H1 (cell line): ENCODE results near the gene NCAPD3. TPM values are rescaled to one million over a fixed set of nuclear protein-coding genes. Genes with fewer than 3 reads are reported as not detected.

Source experiments
- CTCF ChIA-PET: fragments of 300-600 bp; sonication (Branson Sonifier 250); formaldehyde crosslinking; loops from one replicate; lab custom pipeline; 2021; ENCODE audit not compliant: partially characterized antibody; lab: Charles Lee
- POLR2A ChIA-PET: fragments of 300-600 bp; sonication (Branson Sonifier 250); formaldehyde crosslinking; loops from one replicate; lab custom pipeline; 2021; ENCODE audit warnings: inconsistent platforms; ENCODE audit not compliant: partially characterized antibody; lab: Charles Lee
- DNase-seq, 2 experiments: peaks; one replicate each; pipeline versions ENCODE4 v3.0.0 to v3.0.0-alpha.2; 2010 to 2022; ENCODE audit warnings: low spot score in 2 of 2, low read depth in 1 of 2, mixed read lengths in 1 of 2
- FAIRE-seq: peaks from 2 replicates; lab custom pipeline; 2011; peaks lifted over from hg19 to GRCh38; lab: Jason Lieb, UNC
- H2AFZ ChIP-seq: 2 replicates; pipeline ENCODE4 v1.8.1; 2012; ENCODE audit warnings: low read length, inconsistent platforms
- H2AK5ac ChIP-seq: 2 replicates; pipeline ENCODE4 v1.6.1; 2013; ENCODE audit warnings: low read depth, low read length
- H2BK120ac ChIP-seq: replicated peaks from 2 replicates; pipeline ENCODE3; 2013; ENCODE audit warnings: low read depth, low read length, inconsistent platforms
- H2BK12ac ChIP-seq: 2 replicates; pipeline ENCODE4 v1.6.1; 2013; ENCODE audit warnings: low read depth, low read length
- H2BK15ac ChIP-seq: 2 replicates; pipeline ENCODE4 v1.6.1; 2013; ENCODE audit warnings: low read length
- H2BK20ac ChIP-seq: 2 replicates; pipeline ENCODE4 v1.6.1; 2013; ENCODE audit warnings: low read length
- H2BK5ac ChIP-seq: 2 replicates; pipeline ENCODE4 v1.6.1; 2013; ENCODE audit warnings: low read depth, low read length
- H3K14ac ChIP-seq: 2 replicates; pipeline ENCODE4 v1.6.1; 2013; ENCODE audit warnings: inconsistent platforms; ENCODE audit not compliant: insufficient read length
- H3K18ac ChIP-seq: 2 replicates; pipeline ENCODE4 v1.6.1; 2013; ENCODE audit warnings: low read length; ENCODE audit errors: extremely low read depth
- H3K23ac ChIP-seq: 2 replicates; pipeline ENCODE4 v1.6.1; 2013; ENCODE audit warnings: inconsistent platforms; ENCODE audit not compliant: insufficient read length
- H3K23me2 ChIP-seq: 2 replicates; pipeline ENCODE4 v1.6.1; 2013; ENCODE audit warnings: low read depth, low read length
- H3K27ac ChIP-seq: 2 replicates; pipeline ENCODE4 v1.6.1; 2011; ENCODE audit warnings: low read depth, low read length, inconsistent platforms
- H3K27me3 ChIP-seq, 4 experiments: replicated peaks in 1 of 4; 1 replicate in 1 of 4; 2 replicates in 3 of 4; pipeline versions ENCODE4 v1.6.1 to v1.8.1; 2011 to 2013; ENCODE audit warnings: low read length in 3 of 4, mild to moderate bottlenecking in 3 of 4, inconsistent platforms in 2 of 4, mixed read lengths in 2 of 4, moderate library complexity in 1 of 4; ENCODE audit not compliant: control insufficient read depth in 3 of 4, insufficient read depth in 3 of 4; ENCODE audit errors: extremely low read depth in 1 of 4
- H3K36me3 ChIP-seq, 4 experiments: 2 replicates each; pipeline versions ENCODE4 v1.6.1 to v1.8.1; 2011 to 2013; ENCODE audit warnings: mild to moderate bottlenecking in 4 of 4, low read length in 3 of 4, moderate library complexity in 2 of 4, control low read depth in 1 of 4, inconsistent platforms in 1 of 4; ENCODE audit not compliant: insufficient read depth in 4 of 4, control insufficient read depth in 2 of 4
- H3K4ac ChIP-seq: replicated peaks from 2 replicates; pipeline ENCODE3; 2013; ENCODE audit warnings: low read length, low read depth, mixed read lengths, inconsistent platforms; ENCODE audit not compliant: insufficient read length
- H3K4me1 ChIP-seq, 4 experiments: replicated peaks in 1 of 4; 1 replicate in 1 of 4; 2 replicates in 3 of 4; pipeline versions ENCODE4 v1.6.1 to v1.8.1; 2011 to 2013; ENCODE audit warnings: low read length in 3 of 4, inconsistent platforms in 2 of 4, mixed read lengths in 1 of 4; ENCODE audit not compliant: insufficient read depth in 4 of 4, control insufficient read depth in 3 of 4
- H3K4me2 ChIP-seq, 2 experiments: 2 replicates each; pipeline versions ENCODE4 v1.6.1 to v1.8.1; 2011 to 2013; ENCODE audit warnings: low read depth in 2 of 2, low read length in 2 of 2, control low read depth in 1 of 2, inconsistent platforms in 1 of 2, mild to moderate bottlenecking in 1 of 2; ENCODE audit not compliant: insufficient read depth in 1 of 2
- H3K4me3 ChIP-seq, 4 experiments: fragments of 200-600, 300-600 bp in 1 of 4; sonication (generic), shearing (Covaris generic), sonication (Bioruptor Twin) in 1 of 4; 2 replicates each; pipeline versions ENCODE4 v1.5.1 to v1.8.1; 2011 to 2016; ENCODE audit warnings: low read length in 4 of 4, low read depth in 3 of 4, control low read depth in 2 of 4, inconsistent platforms in 2 of 4, mild to moderate bottlenecking in 2 of 4, mixed read lengths in 1 of 4, moderate library complexity in 1 of 4; ENCODE audit not compliant: insufficient read depth in 2 of 4; ENCODE audit errors: extremely low read depth in 1 of 4
- H3K56ac ChIP-seq: replicated peaks from 2 replicates; pipeline ENCODE3; 2013; ENCODE audit warnings: low read depth, mild to moderate bottlenecking, mixed read lengths, low read length, inconsistent platforms; ENCODE audit not compliant: insufficient read length
- H3K79me1 ChIP-seq: 2 replicates; pipeline ENCODE4 v1.6.1; 2013; ENCODE audit warnings: low read depth, low read length, control low read depth
- H3K79me2 ChIP-seq, 2 experiments: 2 replicates each; pipeline versions ENCODE4 v1.6.1 to v1.8.1; 2012 to 2013; ENCODE audit warnings: low read length in 2 of 2, mild to moderate bottlenecking in 2 of 2, inconsistent platforms in 1 of 2; ENCODE audit not compliant: insufficient read depth in 2 of 2, control insufficient read depth in 1 of 2
- H3K9ac ChIP-seq, 4 experiments: replicated peaks in 1 of 4; 1 replicate in 1 of 4; 2 replicates in 3 of 4; pipeline versions ENCODE4 v1.6.1 to v1.8.1; 2011 to 2013; ENCODE audit warnings: low read depth in 3 of 4, low read length in 3 of 4, control low read depth in 2 of 4, mild to moderate bottlenecking in 2 of 4, moderate library complexity in 2 of 4, inconsistent platforms in 1 of 4; ENCODE audit errors: extremely low read depth in 1 of 4
- H3K9me3 ChIP-seq, 2 experiments: 2 replicates each; pipeline versions ENCODE4 v1.6.1 to v1.8.1; 2012 to 2013; ENCODE audit warnings: mild to moderate bottlenecking in 2 of 2, moderate library complexity in 2 of 2, control low read depth in 1 of 2, inconsistent platforms in 1 of 2, low read depth in 1 of 2, low read length in 1 of 2, mixed read lengths in 1 of 2; ENCODE audit not compliant: insufficient read depth in 2 of 2
- H4K20me1 ChIP-seq, 2 experiments: replicated peaks in 1 of 2; 2 replicates each; pipeline versions ENCODE3 to v1.8.1; 2011 to 2013; ENCODE audit warnings: inconsistent platforms in 2 of 2, low read length in 2 of 2, mild to moderate bottlenecking in 1 of 2; ENCODE audit not compliant: insufficient read depth in 2 of 2, control insufficient read depth in 1 of 2
- H4K5ac ChIP-seq: 2 replicates; pipeline ENCODE4 v1.6.1; 2013; ENCODE audit warnings: low read length, low read depth, mixed read lengths, inconsistent platforms; ENCODE audit not compliant: insufficient read length
- H4K8ac ChIP-seq: 2 replicates; pipeline ENCODE4 v1.8.0; 2013; ENCODE audit warnings: mild to moderate bottlenecking, moderate library complexity, low read length, inconsistent platforms; ENCODE audit not compliant: insufficient read depth; ENCODE audit errors: extremely low read depth
- H4K91ac ChIP-seq: replicated peaks from 2 replicates; pipeline ENCODE3; 2013; ENCODE audit warnings: low read length, mixed read lengths, inconsistent platforms; ENCODE audit not compliant: insufficient read length
- BCL11A ChIP-seq, 2 experiments: IDR thresholded peaks; one replicate each; pipeline ENCODE4 v1.6.1; 2011; ENCODE audit warnings: low read depth in 2 of 2, low read length in 2 of 2, mild to moderate bottlenecking in 2 of 2
- BRCA1 ChIP-seq: IDR thresholded peaks from 2 replicates; pipeline ENCODE4 v1.6.1; 2012; ENCODE audit warnings: low read depth, low read length, improper control_type of control experiment
- CEBPB ChIP-seq: IDR thresholded peaks from 2 replicates; pipeline ENCODE4 v1.6.1; 2012; ENCODE audit warnings: low read depth, low read length
- CHD1 ChIP-seq: IDR thresholded peaks from 2 replicates; pipeline ENCODE4 v1.6.1; 2012; ENCODE audit warnings: low read depth, low read length, improper control_type of control experiment
- CTBP2 ChIP-seq: IDR thresholded peaks from 2 replicates; pipeline ENCODE4 v1.7.0; 2011; ENCODE audit warnings: borderline replicate concordance, mild to moderate bottlenecking, moderate library complexity, mixed read lengths, low read length; ENCODE audit not compliant: insufficient read depth, insufficient read length
- FOSL1 ChIP-seq: IDR thresholded peaks from 2 replicates; pipeline ENCODE4 v1.6.1; 2011; ENCODE audit warnings: mild to moderate bottlenecking, low read depth, low read length, moderate library complexity; ENCODE audit not compliant: insufficient read depth
- KDM4A ChIP-seq: IDR thresholded peaks from one replicate; pipeline ENCODE4 v1.7.1; 2012; ENCODE audit warnings: low read depth, mild to moderate bottlenecking, moderate library complexity, low read length, inconsistent platforms; ENCODE audit not compliant: severe bottlenecking
- RBBP5 ChIP-seq: IDR thresholded peaks from 2 replicates; pipeline ENCODE4 v1.7.1; 2012; ENCODE audit warnings: low read depth, mild to moderate bottlenecking, inconsistent platforms, low read length, moderate library complexity, borderline replicate concordance
- RNF2 ChIP-seq: fragments of 200-900, 300-1000 bp; sonication (generic); IDR thresholded peaks from 2 replicates; pipeline ENCODE4 v1.7.1; 2016; ENCODE audit warnings: borderline replicate concordance, low read depth, mild to moderate bottlenecking, antibody characterized with exemption, low read length; ENCODE audit not compliant: poor library complexity, severe bottlenecking; ENCODE audit errors: missing control alignments
- SAP30 ChIP-seq: fragments of 300-600 bp; sonication (generic); IDR thresholded peaks from 2 replicates; pipeline ENCODE4 v1.7.1; 2012; ENCODE audit warnings: low read length, moderate library complexity, mild to moderate bottlenecking, inconsistent platforms; ENCODE audit not compliant: insufficient read depth, insufficient replicate concordance
- SIRT6 ChIP-seq: IDR thresholded peaks from one replicate; pipeline ENCODE4 v1.7.1; 2012; ENCODE audit warnings: low read length, inconsistent platforms
- SUZ12 ChIP-seq: fragments of 200-600 bp; sonication (generic); IDR thresholded peaks from 2 replicates; pipeline ENCODE4 v1.6.1; 2012; ENCODE audit warnings: mild to moderate bottlenecking, inconsistent platforms, low read length, moderate library complexity, mixed read lengths
- TEAD4 ChIP-seq: IDR thresholded peaks from 2 replicates; pipeline ENCODE4 v1.6.1; 2012; ENCODE audit warnings: low read depth, low read length, inconsistent platforms, mixed read lengths
- YY1 ChIP-seq: IDR thresholded peaks from 2 replicates; pipeline ENCODE4 v1.6.1; 2011; ENCODE audit warnings: low read depth, mild to moderate bottlenecking, low read length
- ZNF274 ChIP-seq: IDR thresholded peaks from 2 replicates; pipeline ENCODE4 v1.7.0; 2012; ENCODE audit warnings: low read length, borderline replicate concordance; ENCODE audit errors: extremely low read depth
- WGBS, 2 experiments: shearing (Covaris generic) in 1 of 2; methylation state at CpG; one replicate each; pipeline versions ENCODE4 v1.1.6 to v1.1.7; 2013 to 2015; ENCODE audit warnings: low lambda C conversion rate in 2 of 2, mixed read lengths in 2 of 2, inconsistent platforms in 1 of 2, low coverage in 1 of 2, missing lambda C conversion rate in 1 of 2; ENCODE audit not compliant: insufficient replicate concordance in 2 of 2, insufficient coverage in 1 of 2, insufficient read length in 1 of 2; ENCODE audit errors: extremely low coverage in 1 of 2, missing lambda C conversion rate in 1 of 2; 5-methylcytosine and 5-hydroxymethylcytosine counted together
- polyA plus RNA-seq, 7 experiments: library from polyadenylated mRNA; depleted of rRNA in 3 of 7; stranded (reverse) in 5 of 7; unstranded in 2 of 7; fragments of >200 nt in 5 of 7; fragments of 200-250 nt in 2 of 7; gene quantifications; 1 replicate in 5 of 7; 2 replicates in 1 of 7; 4 replicates in 1 of 7; pipeline versions ENCODE4 v1.2.1 to v1.2.3, GENCODE V29; 2011 to 2013; ENCODE audit warnings: missing spikeins in 2 of 7, mixed read lengths in 2 of 7
- total RNA-seq: library from RNA; stranded (reverse); fragmentation: NEBNext Ultra II Directional; extraction: Animal tissue kit (Norgen Biotek cat#: 25700); gene quantifications from 2 replicates; pipeline ENCODE4 v1.2.1, GENCODE V29; 2021

The NCAPD3 gene
- total and polyA plus RNA-seq, 2 of the 8 experiments (the other 6 are each of a cell fraction or from before 2014, with no cell fraction given) = 26.5 to 55.2 TPM

DNA sequence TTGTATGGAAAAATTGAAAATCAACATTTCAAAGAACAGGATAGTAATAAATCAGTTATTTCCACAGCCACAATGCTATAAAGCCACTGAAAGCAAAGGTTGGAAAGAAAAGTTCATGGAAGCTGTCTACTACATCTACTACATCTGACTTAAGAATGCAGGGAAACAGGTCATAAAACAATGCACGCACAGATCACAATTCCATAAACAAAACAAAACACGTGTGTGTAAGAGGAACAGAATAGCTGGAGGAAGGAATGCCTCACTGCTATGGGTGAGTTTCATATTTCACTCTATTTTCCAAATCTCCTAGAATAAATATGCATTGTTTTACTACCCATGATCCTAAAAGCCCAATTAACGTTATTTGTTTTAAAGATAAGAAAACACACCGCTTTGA, 66.3 kb downstream of the NCAPD3 start:
- H3K9ac ChIP-seq = no peak overlapping the region
- ChIA-PET CTCF (no interaction called here), POLR2A (no interaction called here)
- H3K79me1 ChIP-seq = peaks cover 3% of the 10 kb centered on the region; the same call in 1 of the 2 replicates
- DNase-seq (no peak), FAIRE-seq (no peak)
- no peak overlapping the region for H2BK5ac ChIP-seq
- 87% methylated on average over 4 of the region's 4 CpGs; no CpG with 5 or more reads in 1 of the 2 experiments for WGBS, 2 experiments
- no peak overlapping the region for H3K27ac ChIP-seq
- no peak overlapping the region for H4K91ac ChIP-seq
- H3K4me3 ChIP-seq = no peak overlapping the region
- H3K18ac ChIP-seq = no peak overlapping the region
- no peak overlapping the region for H3K56ac ChIP-seq
- H2BK15ac ChIP-seq = no peak overlapping the region
- peaks cover 28 to 92% (median 74%) of the 10 kb centered on the region in 4 experiments for H3K36me3 ChIP-seq
- H3K27me3 ChIP-seq = no peaks in the 10 kb centered on the region; a peak in 1 of 7 replicates
- peaks cover 11 to 14% of the 10 kb centered on the region in 2 experiments for H3K9me3 ChIP-seq
- no peak overlapping the region for H2AFZ ChIP-seq
- H3K14ac ChIP-seq = no peak overlapping the region
- no peak overlapping the region for H3K4ac ChIP-seq
- H3K4me2 ChIP-seq = no peak overlapping the region
- H4K5ac ChIP-seq = no peak overlapping the region
- no peak overlapping the region for H2BK12ac ChIP-seq
- no peaks in the 10 kb centered on the region for H3K4me1 ChIP-seq
- no peak overlapping the region for H4K8ac ChIP-seq
- H3K79me2 ChIP-seq = no peaks in the 10 kb centered on the region
- no peaks in the 10 kb centered on the region for H3K23me2 ChIP-seq
- no peak overlapping the region for H3K23ac ChIP-seq
- no peak overlapping the region for H2BK120ac ChIP-seq
- no peak overlapping the region for H2AK5ac ChIP-seq
- H2BK20ac ChIP-seq = no peak overlapping the region
- H4K20me1 ChIP-seq = peaks cover 0 to 6% of the 10 kb centered on the region in 2 experiments
- TF ChIP-seq CHD1 (no peak), BRCA1 (no peak), TEAD4 (no peak), CTBP2 (no peak), SAP30 (no peak), ZNF274 (no peak), BCL11A (IDR thresholded peaks at IDR 0.05; ENCODE audit: low read depth in 2 of 2, low read length in 2 of 2) (no peak), YY1 (no peak), SUZ12 (no peak), FOSL1 (no peak), SIRT6 (no peak), KDM4A (no peak), CEBPB (no peak), RNF2 (no peak), RBBP5 (no peak)
